ENCODE data around the gene SPECC1L.
"Not testable (repeated sequence)": the region's sequence is repeated elsewhere in the genome, so short reads cannot be mapped to it uniquely, and the experiment has no call there.

The SPECC1L gene

GRCh38 chr22:24265734-24266133 lies 4.9 kb upstream of the SPECC1L start:
- no peaks in the 10 kb centered on the region for H3K9me3 ChIP-seq
- H3K27ac ChIP-seq, result no peak overlapping the region
- no peak for TF ChIP-seq Cebpa-rat (IDR thresholded peaks at IDR 0.05)

GRCh38 chr22:24266495-24266894 lies 4.1 kb upstream of the SPECC1L start:
- H3K4me2 ChIP-seq, result peak overlapping the region; percentile 70; the same call in 1 of the 2 replicates
- H3K4me3 ChIP-seq, H3K36me3 ChIP-seq, H3K9ac ChIP-seq, H4K20me1 ChIP-seq, H3K9me3 ChIP-seq, H3K27ac ChIP-seq, H3K27me3 ChIP-seq: not testable (repeated sequence)
- H3K4me1 ChIP-seq, result peaks cover 60% of the 10 kb centered on the region

More at GRCh38 chr22:24265734-24266133, 4.9 kb upstream of the SPECC1L start:
- Histone ChIP-seq H3K9ac (no peak overlapping the region), H3K4me1 (peaks cover 62% of the 10 kb centered on the region), H3K27me3 (no peaks in the 10 kb centered on the region), H3K36me3 (no peaks in the 10 kb centered on the region), H4K20me1 (no peaks in the 10 kb centered on the region), H3K4me3 (no peak overlapping the region), H3K4me2 (peak overlapping the region; percentile 70)

GRCh38 chr22:24271386-24271854 lies 789 bp downstream of the SPECC1L start:
- Histone ChIP-seq H3K4me2 (peak overlapping the region; percentile 84), H4K20me1 (peaks cover 49% of the 10 kb centered on the region), H3K27ac (peak overlapping the region; percentile 96), H3K9me3 (no peaks in the 10 kb centered on the region), H3K36me3 (0 out of 2 replicates have a peak, but pooled peaks cover 5% of the 10 kb centered on the region), H3K4me3 (peak overlapping the region; percentile 90), H3K9ac (peak overlapping the region; percentile 96), H3K27me3 (no peaks in the 10 kb centered on the region), H3K4me1 (peaks cover 54% of the 10 kb centered on the region)
- TF ChIP-seq Cebpa-rat (IDR thresholded peaks at IDR 0.05), result no peak

GRCh38 chr22:24273031-24273430 lies 2.4 kb downstream of the SPECC1L start:
- Histone ChIP-seq H3K4me2 (peak overlapping the region; percentile 84), H3K4me1 (peaks cover 51% of the 10 kb centered on the region), H4K20me1 (peaks cover 49% of the 10 kb centered on the region)
- H3K36me3 ChIP-seq, H3K27me3 ChIP-seq, H3K9me3 ChIP-seq, H3K27ac ChIP-seq, H3K4me3 ChIP-seq, H3K9ac ChIP-seq: not testable (repeated sequence)

GRCh38 chr22:24273906-24274305 lies 3.3 kb downstream of the SPECC1L start:
- H3K27ac ChIP-seq, H3K36me3 ChIP-seq, H3K4me3 ChIP-seq, H3K9me3 ChIP-seq, H3K27me3 ChIP-seq: not testable (repeated sequence)
- peak overlapping the region; percentile 28; the same call in 1 of the 2 replicates for H3K9ac ChIP-seq
- H3K4me1 ChIP-seq, result peaks cover 44% of the 10 kb centered on the region
- peak overlapping the region; percentile 84 for H3K4me2 ChIP-seq
- peaks cover 49% of the 10 kb centered on the region for H4K20me1 ChIP-seq

GRCh38 chr22:24274696-24275405 lies 4.2 kb downstream of the SPECC1L start:
- Histone ChIP-seq H4K20me1 (peaks cover 58% of the 10 kb centered on the region), H3K4me1 (peaks cover 38% of the 10 kb centered on the region), H3K36me3 (0 out of 2 replicates have a peak, but pooled peaks cover 11% of the 10 kb centered on the region)
- H3K4me2 ChIP-seq, H3K4me3 ChIP-seq, H3K9me3 ChIP-seq, H3K27ac ChIP-seq, H3K27me3 ChIP-seq, H3K9ac ChIP-seq: not testable (repeated sequence)

GRCh38 chr22:24280363-24280762 lies 9.7 kb downstream of the SPECC1L start:
- not testable (repeated sequence) for H3K4me3 ChIP-seq, H3K9ac ChIP-seq, H3K27me3 ChIP-seq, H3K9me3 ChIP-seq, H3K27ac ChIP-seq
- peaks cover 24% of the 10 kb centered on the region for H3K4me1 ChIP-seq
- H4K20me1 ChIP-seq, result peaks cover 69% of the 10 kb centered on the region
- H3K36me3 ChIP-seq, result 0 out of 2 replicates have a peak, but pooled peaks cover 14% of the 10 kb centered on the region
- peak overlapping the region; percentile 9; the same call in 1 of the 2 replicates for H3K4me2 ChIP-seq

GRCh38 chr22:24282401-24282800 lies 11.8 kb downstream of the SPECC1L start:
- H3K27ac ChIP-seq, result no peak overlapping the region
- peaks cover 76% of the 10 kb centered on the region for H4K20me1 ChIP-seq
- peaks cover 40% of the 10 kb centered on the region for H3K4me1 ChIP-seq
- no peak overlapping the region for H3K4me3 ChIP-seq
- no peaks in the 10 kb centered on the region for H3K27me3 ChIP-seq
- TF ChIP-seq Cebpa-rat (IDR thresholded peaks at IDR 0.05), result no peak
- no peaks in the 10 kb centered on the region for H3K9me3 ChIP-seq
- H3K9ac ChIP-seq, result no peak overlapping the region
- H3K36me3 ChIP-seq, result peaks cover 15% of the 10 kb centered on the region; the same call in 1 of the 2 replicates
- H3K4me2 ChIP-seq, result no peak overlapping the region

- peaks cover 63% of the 10 kb centered on the region for H3K4me1 ChIP-seq
- peak overlapping the region; percentile 11; the same call in 1 of the 2 replicates for H3K9ac ChIP-seq
- no peak for TF ChIP-seq Cebpa-rat (IDR thresholded peaks at IDR 0.05)
- no peak overlapping the region for H3K27ac ChIP-seq
- no peaks in the 10 kb centered on the region for H3K9me3 ChIP-seq
- H3K4me2 ChIP-seq, result peak overlapping the region; percentile 52
- H4K20me1 ChIP-seq, result peaks cover 83% of the 10 kb centered on the region
- H3K4me3 ChIP-seq, result no peak overlapping the region
- H3K27me3 ChIP-seq, result no peaks in the 10 kb centered on the region
- peaks cover 9% of the 10 kb centered on the region; the same call in 1 of the 2 replicates for H3K36me3 ChIP-seq
Observed at GRCh38 chr22:24284747-24285203, 14.1 kb downstream of the SPECC1L start.

- peaks cover 9% of the 10 kb centered on the region; the same call in 1 of the 2 replicates for H3K36me3 ChIP-seq
- TF ChIP-seq Cebpa-rat (IDR thresholded peaks at IDR 0.05), result no peak
- H3K27ac ChIP-seq, result no peak overlapping the region
- H3K9ac ChIP-seq, result peak overlapping the region; percentile 11; the same call in 1 of the 2 replicates
- H3K4me1 ChIP-seq, result peaks cover 68% of the 10 kb centered on the region
- H4K20me1 ChIP-seq, result peaks cover 87% of the 10 kb centered on the region
- H3K9me3 ChIP-seq, result no peaks in the 10 kb centered on the region
- no peaks in the 10 kb centered on the region for H3K27me3 ChIP-seq
- H3K4me2 ChIP-seq, result peak overlapping the region; percentile 52
- no peak overlapping the region; the same call in 1 of the 2 replicates for H3K4me3 ChIP-seq
Observed at GRCh38 chr22:24285245-24285644, 14.6 kb downstream of the SPECC1L start.

GRCh38 chr22:24287212-24287611 lies 16.6 kb downstream of the SPECC1L start:
- H3K27ac ChIP-seq, H3K4me2 ChIP-seq, H3K27me3 ChIP-seq, H3K9me3 ChIP-seq, H3K9ac ChIP-seq, H3K4me3 ChIP-seq, H3K36me3 ChIP-seq: not testable (repeated sequence)
- Histone ChIP-seq H4K20me1 (peaks cover 88% of the 10 kb centered on the region), H3K4me1 (peaks cover 64% of the 10 kb centered on the region)

- H3K4me3 ChIP-seq, result not testable (repeated sequence)
Observed at GRCh38 chr22:24287801-24288200, 17.2 kb downstream of the SPECC1L start.

More at GRCh38 chr22:24287801-24288200, 17.2 kb downstream of the SPECC1L start:
- not testable (repeated sequence) for H3K27me3 ChIP-seq, H3K27ac ChIP-seq, H3K36me3 ChIP-seq, H3K9ac ChIP-seq, H3K9me3 ChIP-seq, H3K4me2 ChIP-seq
- peaks cover 82% of the 10 kb centered on the region for H4K20me1 ChIP-seq
- H3K4me1 ChIP-seq, result peaks cover 64% of the 10 kb centered on the region

Measured in BLaER1 (cell line).